ENCODE results near the gene DACH1. TPM values are rescaled to one million over a fixed set of nuclear protein-coding genes. Genes with fewer than 3 reads are reported as not detected.

DACH1 gene
- total RNA-seq, 1 donor from 2014 or later, result 39.5 TPM

GRCh38 chr13:71634602-71635443 is 232.2 kb downstream of the DACH1 start:
- Mint-ChIP-seq H3K27me3 (no peaks in the 10 kb centered on the region), H3K27ac (peak overlapping the region; percentile 34), H3K4me1 (ENCODE audit: unreplicated experiment) (peaks cover 51% of the 10 kb centered on the region), H3K9me3 (no peaks in the 10 kb centered on the region), H3K4me3 (no peak overlapping the region), H3K36me3 (peaks cover 7% of the 10 kb centered on the region)
- no peak for TF ChIP-seq CTCF (conservative IDR thresholded peaks at IDR 0.05)
- DNase-seq (ENCODE audit: extremely low spot score, unreplicated experiment), result no peak

GRCh38 chr13:71634182-71634581 is 232.8 kb downstream of the DACH1 start:
- DNase-seq (ENCODE audit: extremely low spot score, unreplicated experiment), result no peak
- H3K4me3 Mint-ChIP-seq, result no peak overlapping the region
- no peaks in the 10 kb centered on the region for H3K27me3 Mint-ChIP-seq
- TF ChIP-seq CTCF (conservative IDR thresholded peaks at IDR 0.05), result no peak
- H3K4me1 Mint-ChIP-seq (ENCODE audit: unreplicated experiment), result peaks cover 50% of the 10 kb centered on the region
- peaks cover 2% of the 10 kb centered on the region for H3K9me3 Mint-ChIP-seq
- peak overlapping the region; percentile 34 for H3K27ac Mint-ChIP-seq
- H3K36me3 Mint-ChIP-seq, result peaks cover 9% of the 10 kb centered on the region

GRCh38 chr13:71632721-71633120 is 234.3 kb downstream of the DACH1 start:
- Mint-ChIP-seq H3K36me3 (peaks cover 17% of the 10 kb centered on the region), H3K27me3 (no peaks in the 10 kb centered on the region), H3K4me3 (no peak overlapping the region), H3K27ac (peak overlapping the region; percentile 6), H3K9me3 (peaks cover 5% of the 10 kb centered on the region), H3K4me1 (ENCODE audit: unreplicated experiment) (peaks cover 40% of the 10 kb centered on the region)
- DNase-seq (ENCODE audit: extremely low spot score, unreplicated experiment), result no peak
- TF ChIP-seq CTCF (conservative IDR thresholded peaks at IDR 0.05), result no peak

GRCh38 chr13:71632206-71632605 is 234.8 kb downstream of the DACH1 start:
- TF ChIP-seq CTCF (conservative IDR thresholded peaks at IDR 0.05), result no peak
- Mint-ChIP-seq H3K4me1 (ENCODE audit: unreplicated experiment) (peaks cover 42% of the 10 kb centered on the region), H3K27me3 (no peaks in the 10 kb centered on the region), H3K4me3 (no peak overlapping the region), H3K27ac (peak overlapping the region; percentile 6), H3K36me3 (peaks cover 20% of the 10 kb centered on the region), H3K9me3 (peaks cover 8% of the 10 kb centered on the region)
- no peak for DNase-seq (ENCODE audit: extremely low spot score, unreplicated experiment)

- peaks cover 52% of the 10 kb centered on the region for H3K4me1 Mint-ChIP-seq (ENCODE audit: unreplicated experiment)
- TF ChIP-seq CTCF (conservative IDR thresholded peaks at IDR 0.05), result no peak
- DNase-seq (ENCODE audit: extremely low spot score, unreplicated experiment), result no peak
- peaks cover 8% of the 10 kb centered on the region for H3K9me3 Mint-ChIP-seq
- H3K27ac Mint-ChIP-seq, result no peak overlapping the region
- no peaks in the 10 kb centered on the region for H3K27me3 Mint-ChIP-seq
- H3K4me3 Mint-ChIP-seq, result no peak overlapping the region
- H3K36me3 Mint-ChIP-seq, result peaks cover 20% of the 10 kb centered on the region
Measured at GRCh38 chr13:71629167-71629566, 237.8 kb downstream of the DACH1 start.

Measured in type B pancreatic cell (in vitro differentiated cells).